Ectodermal cell (in vitro differentiated cells): ENCODE results near the gene ST8SIA1.
"Not testable (repeated sequence)": the region's sequence is repeated elsewhere in the genome, so short reads cannot be mapped to it uniquely, and the experiment has no call there.

Experiments used
- H3K27ac ChIP-seq: 2 replicates; pipeline ENCODE4 v1.7.0; 2013; ENCODE audit warnings: mild to moderate bottlenecking, low read depth, low read length; ENCODE audit not compliant: insufficient read depth, poor library complexity, severe bottlenecking
- H3K27me3 ChIP-seq: 2 replicates; pipeline ENCODE4 v1.7.0; 2013; ENCODE audit warnings: mild to moderate bottlenecking, low read length; ENCODE audit not compliant: insufficient read depth, control insufficient read depth, poor library complexity, severe bottlenecking
- H3K36me3 ChIP-seq: one replicate; pipeline ENCODE4 v1.7.0; 2013; ENCODE audit warnings: low read length; ENCODE audit not compliant: control insufficient read depth, insufficient read depth
- H3K4me1 ChIP-seq: one replicate; pipeline ENCODE4 v1.7.0; 2013; ENCODE audit warnings: low read length; ENCODE audit not compliant: control insufficient read depth, insufficient read depth
- H3K4me3 ChIP-seq: 2 replicates; pipeline ENCODE4 v1.7.0; 2013; ENCODE audit warnings: low read depth, low read length, control low read depth; ENCODE audit not compliant: insufficient read depth
- H3K9me3 ChIP-seq: 2 replicates; pipeline ENCODE4 v1.7.0; 2013; ENCODE audit warnings: mild to moderate bottlenecking, low read length, moderate library complexity; ENCODE audit not compliant: control insufficient read depth
- WGBS, 2 experiments: methylation state at CpG; one replicate each; pipeline ENCODE4 v1.1.7; 2013; ENCODE audit warnings: missing lambda C conversion rate in 2 of 2; 5-methylcytosine and 5-hydroxymethylcytosine counted together

ST8SIA1 gene

DNA sequence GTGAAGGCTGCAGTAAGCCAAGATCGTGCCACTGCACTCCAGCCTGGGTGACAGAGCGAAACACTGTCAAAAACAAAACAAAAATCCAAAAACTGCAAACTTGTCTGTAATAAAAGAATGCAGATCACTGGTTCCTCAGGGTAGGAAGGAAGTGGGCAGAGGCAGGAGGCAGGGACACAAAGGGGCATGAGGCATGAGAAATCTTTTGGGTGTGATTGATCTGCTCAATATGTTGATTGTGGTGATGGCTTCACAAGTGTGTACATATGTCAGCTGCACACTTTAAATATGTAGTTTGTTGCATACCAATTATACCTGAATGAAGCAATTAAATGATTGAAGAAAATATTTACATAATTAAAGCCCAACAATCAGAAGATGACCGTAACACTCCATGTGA is 170.9 kb downstream of the ST8SIA1 start:
- Histone ChIP-seq H3K9me3 (no peaks in the 10 kb centered on the region), H3K27me3 (no peaks in the 10 kb centered on the region), H3K27ac (no peak overlapping the region), H3K4me3 (no peak overlapping the region), H3K4me1 (no peaks in the 10 kb centered on the region), H3K36me3 (no peaks in the 10 kb centered on the region)
- 90 to 92% methylated on average over 2 to 3 of the region's 3 CpGs for WGBS, 2 experiments

DNA sequence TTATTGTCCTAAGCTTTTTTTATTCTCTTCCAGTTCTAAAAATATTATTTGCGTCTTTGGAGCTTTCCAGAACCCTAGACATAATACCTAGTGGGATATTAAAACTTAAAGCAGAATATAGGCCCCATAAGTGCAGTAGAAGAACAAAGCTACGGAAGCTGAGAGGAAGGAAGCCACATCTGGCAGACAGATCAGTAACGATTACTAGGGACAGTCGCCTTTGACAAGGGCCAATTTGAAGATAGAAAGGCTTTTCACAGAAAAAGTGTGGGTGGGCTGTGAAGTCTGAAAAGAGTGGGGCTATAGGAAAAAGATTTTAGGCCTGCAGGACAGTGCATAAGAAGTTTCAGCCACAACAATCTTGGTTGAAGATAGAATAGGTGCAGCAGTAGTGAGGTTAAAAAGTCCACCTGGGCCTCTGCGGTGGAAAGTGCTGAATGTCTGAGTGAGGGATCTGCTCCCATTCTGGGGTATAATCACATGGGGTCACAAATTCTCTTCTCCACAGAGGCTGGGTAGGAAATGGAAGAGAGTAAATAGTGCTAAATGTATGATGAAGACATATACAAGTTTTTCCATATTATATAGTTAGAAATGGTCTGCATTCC is 174.0 kb downstream of the ST8SIA1 start:
- no peak overlapping the region for H3K27ac ChIP-seq
- no peaks in the 10 kb centered on the region for H3K9me3 ChIP-seq
- H3K27me3 ChIP-seq = no peaks in the 10 kb centered on the region
- no peak overlapping the region for H3K4me3 ChIP-seq
- H3K4me1 ChIP-seq = no peaks in the 10 kb centered on the region
- no peaks in the 10 kb centered on the region for H3K36me3 ChIP-seq
- 68% methylated on average over 4 to 5 of the region's 5 CpGs for WGBS, 2 experiments

DNA sequence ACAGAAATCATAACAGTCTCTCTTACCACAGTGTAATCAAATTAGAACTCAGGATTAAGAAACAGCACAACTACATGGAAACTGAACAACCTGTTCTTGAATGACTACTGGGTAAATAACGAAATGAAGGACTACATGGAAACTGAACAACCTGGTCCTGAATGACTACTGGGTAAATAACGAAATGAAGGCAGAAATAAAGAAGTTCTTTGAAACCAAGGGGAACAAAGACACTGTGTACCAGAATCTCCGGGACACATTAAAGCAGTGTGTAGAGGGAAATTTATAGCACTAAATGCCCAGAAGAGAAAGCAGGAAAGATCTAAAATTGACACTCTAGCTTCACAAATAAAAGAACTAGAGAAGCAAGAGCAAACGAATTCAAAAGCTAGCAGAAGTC is 185.2 kb downstream of the ST8SIA1 start:
- not testable (repeated sequence) for H3K9me3 ChIP-seq
- 82 to 87% methylated on average over 4 of the region's 4 CpGs for WGBS, 2 experiments

DNA sequence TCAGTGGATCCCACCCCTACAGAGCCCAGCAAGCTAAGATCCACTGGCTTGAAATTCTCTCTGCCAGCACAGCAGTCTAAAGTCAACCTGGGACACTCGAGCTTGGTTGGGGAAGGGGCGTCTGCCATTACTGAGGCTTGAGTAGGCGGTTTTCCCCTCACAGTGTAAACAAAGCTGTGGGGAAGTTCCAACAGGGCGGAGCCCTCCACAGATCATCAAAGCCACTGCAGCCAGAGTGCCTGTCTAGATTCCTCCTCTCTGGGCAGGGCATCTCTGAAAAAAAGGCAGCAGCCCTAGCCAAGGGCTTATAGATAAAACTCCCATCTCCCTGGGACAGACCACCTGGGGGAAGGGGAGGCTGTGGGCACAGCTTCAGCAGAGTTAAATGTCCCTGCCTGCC is 187.8 kb downstream of the ST8SIA1 start:
- WGBS, 2 experiments = 66 to 76% methylated on average over 4 of the region's 4 CpGs
- H3K36me3 ChIP-seq, H3K9me3 ChIP-seq, H3K27ac ChIP-seq, H3K27me3 ChIP-seq, H3K4me1 ChIP-seq, H3K4me3 ChIP-seq: not testable (repeated sequence)

More for the DNA sequence above, 185.2 kb downstream of the ST8SIA1 start:
- H3K27me3 ChIP-seq, H3K27ac ChIP-seq, H3K4me1 ChIP-seq, H3K36me3 ChIP-seq, H3K4me3 ChIP-seq: not testable (repeated sequence)
